Liver (tissue), 3 donors: ENCODE measurements around the gene CHORDC1.
"Not testable (repeated sequence)": the region's sequence is repeated elsewhere in the genome, so short reads cannot be mapped to it uniquely, and the experiment has no call there.

ENCODE experiments used
- CTCF ChIP-seq: fragments of 150-350 bp; IDR thresholded peaks from 2 replicates; pipeline ENCODE4 v1.5.1; 2017; ENCODE audit warnings: improper control_type of control experiment, low read depth, low read length; ENCODE audit not compliant: missing input control
- JUND ChIP-seq, 2 donors: IDR thresholded peaks; 2 replicates each; pipeline ENCODE4 v1.6.1; 2016; ENCODE audit warnings: antibody characterized with exemption in 2 of 2
- TAF1 ChIP-seq: conservative IDR thresholded peaks from 2 replicates; pipeline ENCODE4 v1.6.1; 2016; ENCODE audit warnings: antibody characterized with exemption, mild to moderate bottlenecking
- donor health status: healthy.
- donor health status: healthy.

DNA sequence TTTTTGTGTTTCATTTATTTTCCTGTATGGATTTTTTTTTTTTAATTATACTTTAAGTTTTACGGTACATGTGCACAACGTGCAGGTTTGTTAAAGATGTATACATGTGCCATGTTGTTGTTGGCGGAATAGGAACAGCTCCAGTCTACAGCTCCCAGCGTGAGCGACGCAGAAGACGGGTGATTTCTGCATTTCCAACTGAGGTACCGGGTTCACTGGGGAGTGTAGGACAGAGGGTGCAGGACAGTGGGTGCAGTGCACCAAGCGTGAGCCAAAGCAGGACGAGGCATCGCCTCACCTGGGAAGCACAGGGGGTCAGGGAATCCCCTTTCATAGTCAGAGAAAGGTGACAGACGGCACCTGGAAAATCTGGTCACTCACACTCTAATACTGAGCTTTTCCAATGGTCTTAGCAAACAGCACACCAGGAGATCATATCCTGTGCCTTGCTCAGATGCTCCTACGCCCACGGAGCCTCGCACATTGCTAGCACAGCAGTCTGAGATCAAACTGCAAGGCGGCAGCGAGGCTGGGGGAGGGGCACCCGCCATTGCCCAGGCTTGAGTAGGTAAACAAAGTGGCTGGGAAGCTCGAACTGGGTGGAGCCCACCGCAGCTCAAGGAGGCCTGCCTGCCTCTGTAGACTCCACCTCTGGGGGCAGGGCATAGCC lies 17.3 kb upstream of the CHORDC1 start:
- TF ChIP-seq CTCF; TAF1; JUND (IDR thresholded peaks at IDR 0.05): not testable (repeated sequence)
